Myocyte (in vitro differentiated cells): ENCODE data around the gene PRKCQ. TPM values are rescaled to one million over a fixed set of nuclear protein-coding genes. Genes with fewer than 3 reads are reported as not detected.
"Not testable (repeated sequence)": the region's sequence is repeated elsewhere in the genome, so short reads cannot be mapped to it uniquely, and the experiment has no call there.

Experiments used
- DNase-seq: peaks from one replicate; pipeline ENCODE4 v3.0.0-alpha.2; 2012; ENCODE audit warnings: low read depth
- total RNA-seq: library from RNA; depleted of rRNA; stranded (reverse); fragments of >200 nt; gene quantifications from 2 replicates; pipeline ENCODE4 v1.2.3, GENCODE V29; 2014

PRKCQ gene
- total RNA-seq, 1 donor from 2014 or later = 2.6 TPM

DNA sequence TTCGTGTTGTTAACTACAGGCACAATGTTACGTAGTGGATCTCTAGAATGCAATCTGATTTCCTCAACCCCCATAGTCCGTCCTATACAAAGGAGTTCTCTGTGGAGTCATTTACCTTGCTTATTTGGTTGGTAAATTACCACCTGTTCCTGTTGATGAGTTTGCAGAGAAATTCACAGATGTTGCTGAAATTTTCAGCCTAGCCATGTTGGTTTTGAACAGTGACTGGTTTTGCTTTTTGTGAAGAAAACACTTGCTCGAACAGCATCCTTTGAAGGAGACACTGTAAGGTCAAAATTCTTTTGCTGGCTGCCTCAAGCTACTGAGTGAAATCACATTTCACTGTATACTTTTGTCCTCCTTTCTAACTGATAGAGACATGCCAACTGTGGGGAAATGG lies 15.4 kb upstream of the PRKCQ start:
- DNase-seq = no peak

DNA sequence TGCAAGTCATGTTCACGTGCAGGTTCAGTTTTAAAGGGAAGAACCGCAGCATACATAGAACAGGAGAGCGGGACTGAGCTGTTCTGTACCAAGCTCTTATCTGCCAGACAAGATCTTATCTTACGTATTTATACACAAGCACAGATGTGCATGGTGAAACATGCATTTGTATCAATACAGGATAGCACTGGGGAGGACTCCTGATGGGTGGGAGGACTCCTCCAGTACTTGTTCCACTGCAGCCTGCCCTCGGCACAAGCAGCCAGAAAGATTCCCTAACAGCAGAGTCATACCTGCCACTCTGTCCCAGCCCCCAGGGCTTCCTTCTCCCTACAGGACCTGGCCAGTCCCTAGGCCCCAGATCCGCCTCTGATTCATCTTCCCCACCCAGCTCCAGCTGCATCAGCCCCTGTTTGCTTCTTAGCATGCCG lies 13.2 kb upstream of the PRKCQ start:
- DNase-seq = no peak

DNA sequence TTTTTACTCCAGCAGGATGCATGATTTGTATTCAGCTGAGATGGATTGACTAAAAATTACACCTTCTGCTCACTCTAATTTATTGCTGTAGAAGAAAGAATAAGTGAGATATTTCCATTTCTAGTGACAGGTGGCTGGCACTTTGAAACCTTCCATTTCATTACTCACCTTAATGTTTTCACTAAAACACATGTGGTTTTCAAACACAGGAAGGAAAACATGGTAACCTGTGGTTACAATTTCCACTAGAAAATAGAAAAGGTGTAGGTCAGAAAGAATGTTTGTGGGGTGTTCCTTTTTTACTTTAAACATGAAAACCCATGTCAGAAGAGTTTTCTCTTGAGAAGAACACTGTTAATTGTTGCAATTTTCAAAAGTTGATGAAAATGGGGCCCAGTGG lies 12.0 kb upstream of the PRKCQ start:
- DNase-seq = no peak

DNA sequence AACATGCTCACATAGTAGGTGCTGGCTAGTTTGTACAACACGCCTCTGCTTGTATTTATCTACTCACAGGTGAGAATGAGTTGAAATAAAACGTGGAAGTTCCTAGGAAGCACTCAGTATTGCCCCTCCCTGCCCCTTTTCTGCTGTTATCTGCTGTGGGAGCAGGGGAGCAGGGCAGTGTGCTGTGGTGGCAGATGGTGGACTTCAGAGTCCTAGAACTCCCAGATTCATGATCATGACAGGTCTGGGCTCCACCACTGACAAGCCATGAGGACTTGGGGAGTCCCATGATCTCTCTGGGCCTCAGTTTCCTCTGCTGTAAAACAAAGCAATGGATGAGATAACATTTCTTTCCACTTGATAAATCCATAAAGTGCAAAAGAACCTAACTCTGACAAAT lies 11.6 kb upstream of the PRKCQ start:
- no peak for DNase-seq

DNA sequence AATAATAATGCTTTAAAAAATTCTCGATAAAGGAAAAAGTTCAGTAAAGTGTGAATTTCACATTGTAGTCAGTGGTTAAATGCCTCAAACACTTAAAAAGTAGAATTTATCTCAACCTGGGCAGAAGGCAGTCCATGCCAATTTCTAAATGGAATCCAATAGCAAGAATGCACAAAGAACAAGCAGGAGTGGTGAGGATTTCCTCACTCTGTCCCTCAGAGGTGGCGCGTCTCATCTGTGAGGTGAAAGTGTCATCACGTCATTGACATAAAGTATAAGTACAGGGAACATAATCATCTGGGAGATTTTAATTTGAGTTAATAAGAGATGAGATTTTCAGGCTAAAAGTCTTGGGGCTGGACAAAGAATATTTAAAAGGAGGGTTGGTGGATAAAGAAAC lies 10.0 kb upstream of the PRKCQ start:
- DNase-seq = no peak

DNA sequence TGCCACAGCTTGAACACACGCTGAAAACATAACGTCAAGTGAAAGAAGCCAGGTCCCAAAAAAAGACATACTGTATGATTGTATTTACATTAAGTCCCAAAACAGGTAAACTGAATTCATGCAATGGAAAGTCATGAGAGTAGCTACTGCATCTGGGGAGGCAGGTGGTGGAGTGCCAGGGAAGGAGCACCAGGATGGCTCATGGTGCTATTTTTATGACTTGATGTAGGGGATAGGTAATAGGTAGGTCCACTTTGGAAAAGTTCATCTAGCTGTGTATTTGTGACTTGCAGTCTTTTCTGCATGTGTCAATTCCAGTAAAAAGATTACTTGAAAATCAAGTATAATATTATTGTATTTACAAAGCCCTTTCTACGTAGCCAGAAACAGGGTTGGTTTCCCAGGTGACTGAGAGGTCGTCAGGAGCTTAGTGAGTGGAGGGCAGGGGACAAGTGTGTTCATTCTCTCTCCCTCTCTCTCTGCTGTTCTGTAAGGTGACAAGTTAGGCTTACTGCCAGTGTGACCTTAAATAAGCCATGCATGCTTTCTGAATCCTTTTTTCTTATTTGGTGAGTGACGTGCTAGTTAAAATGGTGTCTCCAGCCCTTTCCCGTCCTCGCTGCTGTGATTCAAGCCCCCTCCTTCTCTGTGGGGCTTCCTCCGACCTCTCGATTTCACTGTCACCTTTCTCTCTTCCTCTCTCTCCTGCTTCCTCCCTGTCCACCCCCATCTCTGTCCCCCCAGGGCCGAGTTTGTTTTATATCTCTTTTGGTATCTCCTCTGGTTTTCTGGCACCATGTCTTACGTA lies 9.4 kb upstream of the PRKCQ start:
- no peak for DNase-seq

DNA sequence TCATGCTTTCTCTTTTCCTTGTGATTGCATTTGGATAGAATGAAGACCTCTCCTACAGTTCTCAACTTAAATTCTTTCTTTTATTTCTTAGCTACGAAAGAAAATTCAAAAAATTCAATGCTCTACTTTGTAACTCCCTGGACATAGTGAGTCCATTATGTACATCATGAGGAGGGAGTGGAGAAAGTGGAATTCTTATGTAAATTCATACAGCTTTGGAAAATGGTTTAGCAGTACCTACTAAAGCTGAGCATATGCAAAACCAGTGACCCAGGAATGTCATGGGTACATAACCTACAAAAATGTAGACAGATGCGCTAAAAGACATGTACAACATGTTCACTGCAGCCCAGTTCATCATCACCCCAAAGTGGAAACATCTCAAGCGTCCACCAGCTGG lies 8.8 kb upstream of the PRKCQ start:
- no peak for DNase-seq

DNA sequence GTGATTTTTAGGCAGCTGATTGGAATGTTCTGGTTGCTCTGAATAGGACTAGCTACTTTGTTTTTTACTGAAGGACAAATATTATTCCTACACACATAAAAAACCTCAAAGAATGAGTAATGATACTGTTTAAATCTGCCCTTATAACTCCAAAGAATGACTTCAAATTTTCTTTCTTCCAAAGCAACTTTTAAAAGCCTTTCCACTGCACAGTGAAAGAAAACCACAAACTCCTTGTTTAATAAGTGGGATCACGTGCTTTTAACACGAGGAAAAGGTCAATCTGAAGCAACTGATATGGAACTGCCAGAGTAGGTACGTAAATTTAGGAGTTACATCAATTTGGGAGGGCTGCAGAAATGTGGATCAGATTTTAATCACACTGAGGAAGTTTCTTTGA lies 8.0 kb upstream of the PRKCQ start:
- DNase-seq = no peak

DNA sequence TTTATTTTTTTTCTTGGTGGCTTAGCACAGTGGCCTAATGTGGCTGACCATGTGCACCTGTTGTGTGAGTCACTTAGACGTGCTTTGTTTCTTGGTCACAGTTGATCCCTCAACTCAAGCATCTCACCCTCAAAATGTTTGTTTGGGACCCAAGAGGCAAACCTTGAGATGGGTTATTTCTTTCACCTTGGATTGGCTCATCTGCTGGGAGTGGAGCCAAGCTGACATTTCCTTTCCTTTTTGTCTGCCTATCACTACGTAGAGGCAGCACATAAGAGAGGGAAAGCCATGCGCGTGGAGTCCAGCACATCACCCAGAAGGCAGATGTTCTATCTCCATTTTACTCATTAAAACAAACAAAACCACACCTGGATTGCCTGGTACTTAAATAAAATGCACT lies 6.4 kb upstream of the PRKCQ start:
- DNase-seq = peak; percentile 10

DNA sequence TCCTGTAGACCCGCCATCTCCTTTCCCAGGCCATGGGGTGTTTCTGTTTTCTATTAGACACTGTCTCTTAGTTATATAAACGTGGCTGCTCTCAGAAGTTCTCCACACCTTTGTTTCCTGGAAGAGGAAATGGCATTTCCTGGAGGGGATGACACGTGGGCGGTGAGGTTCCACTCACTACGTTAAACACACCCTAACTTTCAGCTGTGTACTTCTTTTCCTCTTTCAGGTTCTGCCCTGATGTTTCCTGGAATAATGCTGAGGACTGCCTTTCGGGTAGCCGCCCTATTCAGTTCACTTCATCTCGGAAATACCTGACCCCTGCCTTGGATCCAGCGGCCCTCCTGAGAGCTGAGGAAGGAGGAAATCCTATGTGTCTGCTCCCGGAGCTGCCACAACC lies 3.4 kb upstream of the PRKCQ start:
- no peak for DNase-seq

DNA sequence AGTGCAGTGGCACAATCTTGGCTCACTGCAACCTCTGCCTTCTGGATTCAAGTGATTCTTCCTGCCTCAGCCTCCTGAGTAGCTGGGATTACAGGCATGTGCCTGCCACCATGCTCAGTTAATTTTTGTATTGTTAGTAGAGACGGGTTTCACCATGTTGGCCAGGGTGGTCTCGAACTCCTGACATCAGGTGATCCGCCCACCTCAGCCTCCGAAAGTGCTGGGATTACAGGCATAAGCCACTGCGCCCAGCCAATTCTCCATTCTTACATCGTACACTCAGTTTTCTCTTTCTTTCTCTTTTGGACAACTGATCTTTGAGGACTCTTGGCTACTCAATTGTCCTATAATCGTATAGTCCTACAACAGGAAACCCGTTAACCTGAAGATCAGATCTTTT lies 2.8 kb upstream of the PRKCQ start:
- not testable (repeated sequence) for DNase-seq

DNA sequence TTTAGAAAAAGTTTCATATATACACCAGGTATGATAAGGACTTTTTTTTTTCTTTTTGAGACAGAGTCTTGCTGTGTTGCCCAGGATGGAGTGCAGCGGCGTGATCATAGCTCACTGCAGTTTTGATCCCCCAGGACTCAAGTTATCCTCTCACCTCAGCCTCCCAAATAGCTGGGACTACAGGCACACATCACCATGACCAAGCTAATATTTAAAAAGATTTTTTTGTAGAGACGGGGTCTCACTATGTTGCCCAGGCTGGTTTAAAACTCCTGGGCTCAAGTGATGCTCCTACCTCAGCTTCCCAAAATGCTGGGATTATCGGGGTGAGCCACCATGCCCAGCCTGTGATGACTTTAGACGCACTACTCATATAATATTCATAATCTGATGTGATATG lies 2.2 kb upstream of the PRKCQ start:
- DNase-seq = no peak

DNA sequence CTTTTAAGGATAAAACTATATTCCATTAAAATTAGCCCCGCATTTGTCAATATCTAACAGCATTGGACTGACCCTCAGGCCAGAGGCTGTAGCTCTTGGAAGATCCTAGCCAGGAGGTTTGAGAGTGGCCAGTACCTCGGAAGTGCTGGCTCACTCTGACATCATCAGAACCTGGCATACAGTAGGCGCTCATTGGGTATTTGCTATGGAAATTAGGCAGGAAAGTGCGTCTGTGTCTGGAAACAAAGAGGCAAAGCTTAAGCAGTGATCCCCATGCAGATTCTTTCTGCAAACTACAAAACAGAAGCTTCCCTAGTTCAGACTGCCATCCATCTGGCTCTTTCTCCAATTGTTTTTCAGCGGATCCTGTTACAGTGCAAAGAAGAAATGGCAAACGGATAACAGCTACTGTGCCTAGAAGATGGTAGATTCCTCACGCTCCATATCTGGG lies 1.7 kb upstream of the PRKCQ start:
- DNase-seq = no peak

DNA sequence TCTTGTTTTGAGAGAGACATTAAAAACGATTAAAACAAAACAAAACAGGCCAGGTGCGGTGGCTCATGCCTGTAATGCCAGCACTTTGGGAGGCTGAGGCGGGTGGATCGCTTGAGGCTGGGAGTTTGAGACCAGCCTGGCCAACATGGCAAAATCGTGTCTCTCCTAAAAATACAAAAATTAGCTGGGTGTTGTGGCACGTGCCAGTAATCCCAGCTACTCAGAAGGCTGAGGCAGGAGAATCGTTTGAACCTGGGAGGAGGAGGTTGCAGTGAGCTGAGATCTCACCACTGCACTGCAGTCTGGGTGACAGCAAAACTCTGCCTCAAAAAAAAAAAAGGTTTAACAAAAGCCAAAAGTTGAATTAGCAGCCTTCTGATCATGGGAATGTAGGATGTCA lies 1.1 kb upstream of the PRKCQ start:
- not testable (repeated sequence) for DNase-seq

DNA sequence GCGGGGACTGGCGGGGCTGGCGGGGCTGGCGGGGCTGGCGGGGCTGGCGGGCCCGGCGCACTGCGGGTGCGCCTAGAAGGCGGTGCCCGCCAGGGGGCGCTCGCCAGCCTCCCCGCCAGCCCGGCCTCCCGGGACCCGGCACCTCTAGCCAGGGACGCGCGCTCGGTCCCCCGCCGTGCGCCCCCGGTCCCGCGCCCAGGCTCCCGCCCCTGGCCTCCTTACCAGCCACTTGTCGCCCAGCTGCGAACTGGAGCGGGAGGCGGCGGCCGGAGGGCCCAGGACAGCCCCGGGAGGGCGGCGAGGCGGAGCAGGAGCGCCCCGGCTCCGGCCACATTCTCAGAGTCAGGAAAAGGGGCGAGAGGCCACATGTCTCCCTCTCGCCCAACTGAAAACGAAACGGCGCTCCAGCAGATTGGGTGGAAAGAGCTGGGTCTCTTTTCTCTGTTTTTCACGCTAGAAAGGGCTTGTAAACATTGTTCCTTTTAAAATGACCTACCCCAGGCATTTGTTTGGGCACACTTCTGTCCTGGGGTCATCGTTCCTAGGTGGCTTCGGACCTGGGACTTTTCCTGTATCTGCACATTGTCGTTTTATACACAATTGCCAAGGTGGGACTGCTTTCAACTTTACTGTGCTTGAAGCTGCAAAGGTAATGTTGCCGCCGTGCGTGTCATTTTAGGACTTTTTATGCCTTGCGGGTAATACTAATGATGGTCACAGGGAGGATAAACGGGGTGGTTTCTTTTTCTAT lies 378 bp upstream of the PRKCQ start:
- DNase-seq = peak; percentile 31

DNA sequence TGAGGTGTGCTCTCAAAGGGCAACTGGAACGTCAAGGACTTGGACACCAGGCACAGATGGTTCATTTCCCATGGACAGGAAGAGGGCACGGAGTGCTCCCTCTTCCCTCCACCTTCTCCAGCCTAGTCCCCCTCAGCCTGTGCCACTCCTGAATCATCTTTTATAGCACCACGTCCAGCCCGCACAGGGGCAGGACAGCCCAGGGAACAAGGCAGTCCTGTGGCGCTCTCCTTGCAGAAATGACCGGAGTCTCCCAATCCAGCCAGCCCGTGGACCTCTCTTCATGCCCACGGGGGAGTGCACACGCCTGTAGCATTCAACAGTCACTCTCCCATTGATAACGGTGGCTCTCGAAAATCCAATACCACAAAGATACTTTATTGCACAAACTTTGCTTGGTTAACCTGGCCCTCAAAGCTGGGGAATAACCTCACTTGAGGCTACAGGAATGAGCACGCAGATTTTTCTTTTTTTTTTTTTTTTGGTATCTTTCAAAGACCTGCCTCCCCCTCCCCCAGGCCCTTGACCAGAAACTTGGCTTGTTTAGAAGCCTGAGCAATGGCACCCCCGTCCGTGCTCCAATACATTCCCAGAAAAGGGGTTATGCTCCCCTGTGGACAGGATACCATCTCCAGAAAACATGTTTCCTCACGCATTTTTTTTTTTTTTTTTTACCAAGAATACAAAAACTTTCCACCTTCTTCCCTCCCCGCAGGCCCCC lies 733 bp downstream of the PRKCQ start:
- DNase-seq = no peak

DNA sequence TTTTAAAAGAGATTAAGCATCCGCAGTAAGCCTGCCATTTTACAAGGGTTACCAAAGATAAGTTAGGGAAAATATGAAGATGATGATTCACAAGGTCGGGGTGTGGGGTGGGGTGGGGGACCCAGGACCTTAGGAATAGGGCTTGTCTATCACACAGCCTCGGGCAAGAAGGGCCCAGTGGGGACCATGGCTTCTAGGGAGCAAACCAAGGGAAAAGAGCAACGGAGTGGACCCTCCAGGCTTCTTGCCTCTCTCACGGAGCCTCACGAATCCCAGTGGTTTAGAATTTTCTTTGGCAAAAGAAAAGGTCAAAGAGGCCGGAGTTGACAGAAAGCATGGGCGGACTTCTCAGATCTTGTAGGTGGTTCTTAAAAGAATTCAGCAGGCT lies 1.3 kb downstream of the PRKCQ start:
- no peak for DNase-seq

DNA sequence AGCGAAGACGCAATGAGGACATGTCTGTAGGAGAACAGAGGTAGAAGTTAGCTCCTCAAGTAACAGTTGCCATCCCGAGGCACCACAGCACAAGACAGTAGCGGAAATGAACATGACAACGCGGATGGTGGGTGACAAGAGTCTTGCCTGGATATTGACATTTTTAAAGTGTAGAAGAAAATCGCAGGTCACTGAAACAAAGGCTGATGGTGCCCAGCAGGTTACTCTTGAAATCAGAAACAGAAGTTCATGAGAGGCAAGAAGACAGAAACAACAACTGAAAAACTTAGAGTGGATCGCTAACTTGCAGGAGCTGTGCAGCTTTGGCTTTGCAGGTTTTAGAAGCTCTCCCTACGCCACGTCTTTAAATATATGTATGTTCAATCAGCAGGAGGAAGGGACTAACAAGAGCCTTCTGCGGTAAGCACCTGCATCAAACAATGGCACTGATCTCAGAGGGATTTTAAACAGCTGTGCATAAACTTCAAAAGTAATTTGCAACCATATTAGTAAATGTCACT lies 1.8 kb downstream of the PRKCQ start:
- no peak for DNase-seq

DNA sequence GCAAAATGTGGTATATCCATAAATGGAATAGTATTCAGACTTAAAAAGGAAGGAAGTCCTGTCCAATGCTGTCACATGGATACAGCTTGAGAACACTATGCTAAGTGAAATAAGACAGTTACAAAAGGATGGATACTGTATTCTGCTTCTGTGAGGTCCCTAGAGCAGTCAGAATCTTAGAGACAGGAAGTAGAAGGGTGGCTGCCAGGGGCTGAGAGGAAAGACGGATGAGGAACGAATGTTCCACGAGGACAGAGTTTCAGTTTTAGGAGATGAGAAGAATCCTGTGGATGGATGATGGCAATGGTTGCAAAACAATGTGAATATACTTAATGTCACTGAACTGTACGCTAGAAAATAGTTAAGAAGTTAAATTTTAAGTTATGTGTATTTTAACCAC lies 3.8 kb downstream of the PRKCQ start:
- DNase-seq = no peak

DNA sequence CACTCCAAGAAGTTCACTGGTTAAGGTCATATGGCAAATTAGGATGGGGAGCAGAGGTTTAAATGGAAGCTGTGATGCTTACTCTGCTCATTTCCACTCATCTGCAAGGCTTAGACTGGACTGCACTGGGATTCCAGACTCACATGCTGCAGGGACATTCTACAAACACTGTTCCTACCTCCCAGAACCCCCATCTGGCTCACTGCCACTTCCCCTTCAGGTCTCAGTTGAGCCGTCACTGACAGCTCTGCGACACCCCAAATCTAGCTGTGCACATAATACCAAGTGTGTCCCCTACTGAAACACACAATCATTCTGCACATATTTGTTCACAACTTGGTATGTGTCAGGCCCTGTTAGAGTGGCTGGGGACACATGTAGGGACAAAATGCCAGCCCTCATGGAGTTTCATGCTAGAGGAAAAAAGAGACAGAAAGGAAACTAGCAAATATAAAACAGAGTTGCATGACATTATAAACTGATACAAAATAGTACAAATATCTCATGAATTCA lies 5.4 kb downstream of the PRKCQ start:
- no peak for DNase-seq

DNA sequence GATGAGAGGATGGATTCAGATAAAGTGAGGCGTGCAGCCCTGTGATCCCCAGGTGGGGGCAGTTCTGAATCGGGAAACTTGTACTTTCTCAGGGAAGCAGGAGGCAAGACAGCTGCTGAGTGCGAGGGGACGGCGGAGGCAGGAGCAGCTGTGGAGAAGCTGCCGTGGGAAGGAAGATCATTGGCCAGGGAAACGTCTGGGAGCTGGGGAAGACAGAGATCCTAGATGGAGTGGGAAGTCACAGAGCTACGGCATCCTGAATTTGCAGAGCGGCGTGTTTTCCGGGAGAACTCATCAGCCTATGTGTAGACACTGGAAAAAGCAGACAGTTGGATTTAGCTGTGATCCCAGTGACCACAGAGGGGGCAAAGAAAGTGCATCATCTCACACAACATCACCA lies 9.2 kb downstream of the PRKCQ start:
- no peak for DNase-seq

DNA sequence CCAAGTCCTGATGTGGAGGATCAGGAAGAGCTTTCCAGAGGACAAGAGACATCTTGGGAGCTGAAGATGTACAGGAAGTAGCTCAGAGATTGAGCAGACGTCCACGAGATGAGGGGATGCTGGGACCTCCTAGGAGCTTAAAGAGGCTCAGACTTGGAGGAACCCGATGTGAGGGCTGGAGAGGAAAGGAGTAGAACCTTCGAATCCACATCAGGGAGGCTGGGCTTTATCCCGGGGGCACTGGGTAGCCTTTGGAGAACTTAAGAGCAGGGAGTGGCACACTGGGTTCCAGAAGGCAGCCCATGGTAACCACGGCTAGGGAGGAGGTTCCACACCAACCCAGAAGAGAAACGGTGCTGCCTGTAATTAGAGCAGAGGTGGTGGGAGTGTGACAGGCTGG lies 10.8 kb downstream of the PRKCQ start:
- DNase-seq = no peak
